NCI-H2081 (cell line): ENCODE measurements around the gene PNPLA6.

Experiments used
- DNase-seq, 2 experiments: peaks; one replicate each; lab custom pipeline; 2025; lab: John Stamatoyannopoulos, UW

The PNPLA6 gene

GRCh38 chr19:7535047-7535997 lies at the start of gene PNPLA6:
PNPLA6 (plus strand) TSS chr19:7535717; CDS start chr19:7535789, 72 bp downstream.
- peak; percentile 90 to 92 for DNase-seq

GRCh38 chr19:7486923-7487322 lies 48.6 kb upstream of the PNPLA6 start:
- DNase-seq: no peak

GRCh38 chr19:7488736-7489353 lies 46.7 kb upstream of the PNPLA6 start, which contains the start of gene PEX11G:
PEX11G (minus strand) TSS chr19:7489035; CDS start chr19:7489010, 25 bp downstream.
- DNase-seq: peak; percentile 90 to 92

GRCh38 chr19:7489609-7490044 lies 45.9 kb upstream of the PNPLA6 start:
- DNase-seq: no peak

- DNase-seq: no peak
Observed at GRCh38 chr19:7492142-7492541, 43.4 kb upstream of the PNPLA6 start.

- no peak for DNase-seq
Observed at GRCh38 chr19:7492558-7492957, 43.0 kb upstream of the PNPLA6 start.

GRCh38 chr19:7494416-7495098 lies 41.0 kb upstream of the PNPLA6 start:
- DNase-seq: no peak

GRCh38 chr19:7497292-7497691 lies 38.2 kb upstream of the PNPLA6 start:
- no peak for DNase-seq

- DNase-seq: peak; percentile 88 to 92
Observed at GRCh38 chr19:7500811-7501450, 34.6 kb upstream of the PNPLA6 start.

GRCh38 chr19:7502552-7502951 lies 33.0 kb upstream of the PNPLA6 start:
- DNase-seq: no peak

GRCh38 chr19:7504684-7505083 lies 30.8 kb upstream of the PNPLA6 start:
- no peak for DNase-seq

- peak; percentile 34 to 77 for DNase-seq
Observed at GRCh38 chr19:7505288-7505681, 30.2 kb upstream of the PNPLA6 start.

GRCh38 chr19:7505682-7506384 lies 29.7 kb upstream of the PNPLA6 start:
- peak; percentile 38 to 45 for DNase-seq

- DNase-seq: peak; percentile 45 to 57
Observed at GRCh38 chr19:7506385-7507328, 28.9 kb upstream of the PNPLA6 start.

- DNase-seq: no peak
Observed at GRCh38 chr19:7507884-7508283, 27.6 kb upstream of the PNPLA6 start.

GRCh38 chr19:7509625-7510024 lies 25.9 kb upstream of the PNPLA6 start:
- DNase-seq: no peak

GRCh38 chr19:7512400-7512851 lies 23.1 kb upstream of the PNPLA6 start:
- no peak for DNase-seq

GRCh38 chr19:7513809-7514642 lies 21.5 kb upstream of the PNPLA6 start:
- no peak for DNase-seq

- DNase-seq: no peak
Observed at GRCh38 chr19:7515110-7515644, 20.3 kb upstream of the PNPLA6 start.
